A673 (cell line): Measurements from ENCODE around the gene TFR2. TPM values are rescaled to one million over a fixed set of nuclear protein-coding genes. Genes with fewer than 3 reads are reported as not detected.
A peak's percentile ranks its signal among the peaks of the same experiment; 100 is the strongest.

Experiments
- BruUV-seq: library from RNA; stranded (reverse); fragments of 400-500 nt; replicated peaks from 2 replicates; lab custom pipeline; 2021; lab: Mats Ljungman, UMichigan
- CTCF ChIA-PET: fragments of 300-600 bp; sonication (Branson Sonifier 250); formaldehyde crosslinking; loops from one replicate; lab custom pipeline; 2022; ENCODE audit warnings: antibody characterized with exemption; lab: Charles Lee
- POLR2A ChIA-PET: fragments of 300-600 bp; sonication (Branson Sonifier 250); formaldehyde crosslinking; loops from one replicate; lab custom pipeline; 2022; ENCODE audit warnings: antibody characterized with exemption; ENCODE audit not compliant: low non-redundant PET; lab: Charles Lee
- DNase-seq: peaks from one replicate; pipeline ENCODE4 v3.0.0-alpha.2; 2015; ENCODE audit warnings: low spot score
- H3K27ac ChIP-seq: fragments of 200-600 bp; sonication (generic); 2 replicates; pipeline ENCODE4 v1.5.1; 2016; ENCODE audit warnings: mixed run types, low read depth, mild to moderate bottlenecking, mixed read lengths, antibody characterized with exemption, low read length; ENCODE audit not compliant: poor library complexity, severe bottlenecking
- H3K27me3 ChIP-seq: fragments of 200-600 bp; sonication (generic); replicated peaks from 2 replicates; pipeline ENCODE4 v1.6.1; 2017; ENCODE audit warnings: mixed run types, low read depth, mild to moderate bottlenecking, mixed read lengths, antibody characterized with exemption, low read length; ENCODE audit not compliant: insufficient read depth, poor library complexity
- H3K36me3 ChIP-seq: fragments of 200-600 bp; sonication (generic); 2 replicates; pipeline ENCODE4 v1.6.1; 2016; ENCODE audit warnings: mixed run types, mild to moderate bottlenecking, mixed read lengths, antibody characterized with exemption, low read length; ENCODE audit not compliant: insufficient read depth, poor library complexity, severe bottlenecking
- H3K4me1 ChIP-seq: fragments of 200-600 bp; sonication (generic); 2 replicates; pipeline ENCODE4 v1.6.1; 2017; ENCODE audit warnings: mixed run types, mild to moderate bottlenecking, mixed read lengths, antibody characterized with exemption, low read length; ENCODE audit not compliant: insufficient read depth, poor library complexity, severe bottlenecking
- H3K4me3 ChIP-seq: fragments of 200-600 bp; sonication (generic); 2 replicates; pipeline ENCODE4 v1.5.1; 2016; ENCODE audit warnings: low read depth, mixed run types, mild to moderate bottlenecking, mixed read lengths, low read length; ENCODE audit not compliant: poor library complexity, severe bottlenecking
- H3K9me3 ChIP-seq: fragments of 200-600 bp; sonication (generic); 2 replicates; pipeline ENCODE4 v1.6.1; 2016; ENCODE audit warnings: mixed run types, low read depth, mild to moderate bottlenecking, mixed read lengths, antibody characterized with exemption, low read length; ENCODE audit not compliant: poor library complexity, severe bottlenecking
- CTCF ChIP-seq: fragments of 300-800, 200-600 bp; sonication (generic); conservative IDR thresholded peaks from 2 replicates; pipeline ENCODE4 v1.5.1; 2017; ENCODE audit warnings: low read depth, mild to moderate bottlenecking, antibody characterized with exemption, low read length, moderate library complexity, mixed read lengths
- EZH2 ChIP-seq: fragments of 200-600 bp; sonication (generic); IDR thresholded peaks from 2 replicates; pipeline ENCODE4 v1.6.1; 2017; ENCODE audit warnings: borderline replicate concordance, low read depth, mild to moderate bottlenecking, mixed read lengths, antibody characterized with exemption, low read length; ENCODE audit not compliant: poor library complexity, severe bottlenecking
- intact Hi-C: fragments of 100-400 bp; cut with micrococcal nuclease; formaldehyde crosslinking; loops from one replicate; pipeline ENCODE4 v1.10.0; 2022; ENCODE audit not compliant: unreplicated experiment
- total RNA-seq: library from RNA; stranded (reverse); gene quantifications from 2 replicates; pipeline ENCODE4 v1.2.3, GENCODE V29; 2021

Gene TFR2
- total RNA-seq, 1 experiment from 2014 or later, result 2.0 TPM

GRCh38 chr7:100607111-100607510 is 34.2 kb downstream of the TFR2 start:
- no peak overlapping the region for H3K4me3 ChIP-seq
- no peaks in the 10 kb centered on the region for H3K27me3 ChIP-seq
- TF ChIP-seq EZH2 (no peak), CTCF (no peak)
- peaks cover 13% of the 10 kb centered on the region for H3K4me1 ChIP-seq
- POLR2A ChIA-PET, result no interaction called here
- no peaks in the 10 kb centered on the region for H3K9me3 ChIP-seq
- peaks cover 3% of the 10 kb centered on the region for H3K36me3 ChIP-seq
- CTCF ChIA-PET, result no interaction called here
- no peak overlapping the region for H3K27ac ChIP-seq
- no peak for DNase-seq
- intact Hi-C loops, result no loop called here
- no TSS peak for BruUV-seq

GRCh38 chr7:100606313-100606712 is 35.0 kb downstream of the TFR2 start:
- peaks cover 3% of the 10 kb centered on the region for H3K36me3 ChIP-seq
- intact Hi-C loops, result no loop called here
- TF ChIP-seq EZH2, result no peak
- TF ChIP-seq CTCF, result no peak
- BruUV-seq, result no TSS peak
- POLR2A ChIA-PET, result no interaction called here
- H3K4me3 ChIP-seq, result no peak overlapping the region
- H3K9me3 ChIP-seq, result no peaks in the 10 kb centered on the region
- CTCF ChIA-PET, result no interaction called here
- peaks cover 13% of the 10 kb centered on the region for H3K4me1 ChIP-seq
- no peak overlapping the region for H3K27ac ChIP-seq
- H3K27me3 ChIP-seq, result no peaks in the 10 kb centered on the region
- no peak for DNase-seq

- no TSS peak for BruUV-seq
- Histone ChIP-seq H3K4me3 (peak overlapping the region; percentile 69), H3K27me3 (no peaks in the 10 kb centered on the region), H3K4me1 (peaks cover 13% of the 10 kb centered on the region), H3K27ac (peak overlapping the region; percentile 62), H3K36me3 (peaks cover 3% of the 10 kb centered on the region), H3K9me3 (no peaks in the 10 kb centered on the region)
- ChIA-PET CTCF (no interaction called here), POLR2A (no interaction called here)
- DNase-seq, result no peak
- intact Hi-C loops, result loop anchor here (5.0 kb wide), 1 partner anchor 87 kb away; the partner anchor contains the start of gene GIGYF1
- TF ChIP-seq CTCF, result no peak
- no peak for TF ChIP-seq EZH2
These were observed 36.1 kb downstream of the TFR2 start for GRCh38 chr7:100604976-100605911.
